HepG2 (cell line): ENCODE data around the gene CKAP2. TPM values are rescaled to one million over a fixed set of nuclear protein-coding genes. Genes with fewer than 3 reads are reported as not detected.
A peak's percentile ranks its signal among the peaks of the same experiment; 100 is the strongest.

ENCODE experiments used
- CSRNP2 ChIP-seq: sonication (generic); formaldehyde crosslinking; conservative IDR thresholded peaks from 2 replicates; pipeline ENCODE4 v1.8.0; 2022; ENCODE audit warnings: low read depth, missing genetic modification reagents
- ESRRA ChIP-seq: sonication (generic); formaldehyde crosslinking; IDR thresholded peaks from 2 replicates; pipeline ENCODE4 v1.5.1; 2020; ENCODE audit warnings: mild to moderate bottlenecking, low read depth, missing genetic modification reagents
- FOXO1 ChIP-seq: sonication (generic); formaldehyde crosslinking; IDR thresholded peaks from 2 replicates; pipeline ENCODE4 v1.4.0; 2020; ENCODE audit warnings: missing genetic modification reagents
- HOXA3 ChIP-seq: sonication (generic); formaldehyde crosslinking; IDR thresholded peaks from 2 replicates; pipeline ENCODE4 v1.5.0; 2020; ENCODE audit warnings: missing genetic modification reagents
- MXI1 ChIP-seq: IDR thresholded peaks from 3 replicates; pipeline ENCODE4 v1.6.1; 2012; ENCODE audit warnings: low read depth, low read length, inconsistent platforms, borderline replicate concordance
- MYC ChIP-seq: sonication (generic); formaldehyde crosslinking; IDR thresholded peaks from 2 replicates; pipeline ENCODE4 v1.9.0; 2021; ENCODE audit warnings: missing genetic modification reagents, borderline replicate concordance
- NR2F6 ChIP-seq, 2 experiments: IDR thresholded peaks; 2 replicates each; pipeline ENCODE4 v1.6.1; 2016; ENCODE audit warnings: antibody characterized with exemption in 1 of 2, mild to moderate bottlenecking in 1 of 2
- PHF8 ChIP-seq: sonication (generic); formaldehyde crosslinking; IDR thresholded peaks from 2 replicates; pipeline ENCODE4 v1.5.0; 2020; ENCODE audit warnings: missing genetic modification reagents
- SOX13 ChIP-seq, 3 experiments: fragments of 450-650 bp in 1 of 3; sonication (generic) in 1 of 3; formaldehyde crosslinking in 1 of 3; IDR thresholded peaks in 2 of 3; conservative IDR thresholded peaks in 1 of 3; 2 replicates each; pipeline versions ENCODE4 v1.5.0 to v1.6.1; 2016 to 2020; ENCODE audit warnings: antibody characterized with exemption in 1 of 3, mild to moderate bottlenecking in 1 of 3, missing compliant biosample characterization in 1 of 3, missing genetic modification reagents in 1 of 3, moderate library complexity in 1 of 3
- SOX6 ChIP-seq, 2 experiments: fragments of 450-650 bp in 1 of 2; sonication (generic) in 1 of 2; formaldehyde crosslinking in 1 of 2; IDR thresholded peaks; 2 replicates each; pipeline versions ENCODE4 v1.4.0 to v1.6.1; 2017 to 2020; ENCODE audit warnings: antibody characterized with exemption in 1 of 2, mild to moderate bottlenecking in 1 of 2, missing genetic modification reagents in 1 of 2
- SPEN ChIP-seq: sonication (generic); formaldehyde crosslinking; IDR thresholded peaks from 2 replicates; pipeline ENCODE4 v1.5.1; 2020; ENCODE audit warnings: low read depth, mild to moderate bottlenecking, missing genetic modification reagents
- ZNF326 ChIP-seq: sonication (generic); formaldehyde crosslinking; IDR thresholded peaks from 2 replicates; pipeline ENCODE4 v1.4.0; 2020; ENCODE audit warnings: missing genetic modification reagents, borderline replicate concordance
- ZNF782 ChIP-seq: sonication (generic); formaldehyde crosslinking; IDR thresholded peaks from 2 replicates; pipeline ENCODE4 v1.4.0; 2020; ENCODE audit warnings: missing genetic modification reagents, mild to moderate bottlenecking, borderline replicate concordance
- polyA plus RNA-seq, 8 experiments: library from polyadenylated mRNA; depleted of rRNA in 3 of 8; stranded (reverse) in 7 of 8; unstranded in 1 of 8; fragments of >200 nt; fragmentation: Illumina TruSeq in 4 of 8; extraction: Trizol in 4 of 8; gene quantifications; 2 replicates each; pipeline versions ENCODE4 v1.2.1 to v1.2.3, GENCODE V29; 2011 to 2016; ENCODE audit warnings: low read depth in 4 of 8, missing spikeins in 1 of 8, mixed read lengths in 1 of 8; ENCODE audit not compliant: insufficient read depth in 1 of 8
- total RNA-seq, 5 experiments: library from RNA; depleted of rRNA; stranded (reverse); fragments of >200 nt; fragmentation: Illumina TruSeq; extraction: Trizol; gene quantifications; 2 replicates each; pipeline ENCODE4 v1.2.3, GENCODE V29; 2016; ENCODE audit warnings: low read depth in 1 of 5
- TF ChIP-seq, protein P1 (sequence below): sonication (generic); formaldehyde crosslinking; conservative IDR thresholded peaks from 2 replicates; pipeline ENCODE4 v1.8.1; 2023; ENCODE audit warnings: missing genetic modification reagents
- TF ChIP-seq, protein P2 (sequence below): IDR thresholded peaks from 2 replicates; pipeline ENCODE4 v1.4.0; 2020; ENCODE audit warnings: mild to moderate bottlenecking, missing genetic modification reagents
- TF ChIP-seq, protein P3 (sequence below): sonication (generic); formaldehyde crosslinking; IDR thresholded peaks from 2 replicates; pipeline ENCODE4 v1.5.1; 2020; ENCODE audit warnings: missing genetic modification reagents, mild to moderate bottlenecking, borderline replicate concordance
- TF ChIP-seq, protein P4 (sequence below): sonication (generic); formaldehyde crosslinking; IDR thresholded peaks from 2 replicates; pipeline ENCODE4 v1.4.0; 2020; ENCODE audit warnings: missing genetic modification reagents

Gene CKAP2
- total and polyA plus RNA-seq, 2 of the 13 experiments (the other 11 are each of a cell fraction or from before 2014, with no cell fraction given), result 6.7 to 40.3 TPM

GRCh38 chr13:52454820-52455676, at the start of gene CKAP2 (continued):
- TF ChIP-seq, protein P1, sequence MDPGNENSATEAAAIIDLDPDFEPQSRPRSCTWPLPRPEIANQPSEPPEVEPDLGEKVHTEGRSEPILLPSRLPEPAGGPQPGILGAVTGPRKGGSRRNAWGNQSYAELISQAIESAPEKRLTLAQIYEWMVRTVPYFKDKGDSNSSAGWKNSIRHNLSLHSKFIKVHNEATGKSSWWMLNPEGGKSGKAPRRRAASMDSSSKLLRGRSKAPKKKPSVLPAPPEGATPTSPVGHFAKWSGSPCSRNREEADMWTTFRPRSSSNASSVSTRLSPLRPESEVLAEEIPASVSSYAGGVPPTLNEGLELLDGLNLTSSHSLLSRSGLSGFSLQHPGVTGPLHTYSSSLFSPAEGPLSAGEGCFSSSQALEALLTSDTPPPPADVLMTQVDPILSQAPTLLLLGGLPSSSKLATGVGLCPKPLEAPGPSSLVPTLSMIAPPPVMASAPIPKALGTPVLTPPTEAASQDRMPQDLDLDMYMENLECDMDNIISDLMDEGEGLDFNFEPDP (CRISPR knock-in tag), result no peak
- TF ChIP-seq, protein P2, sequence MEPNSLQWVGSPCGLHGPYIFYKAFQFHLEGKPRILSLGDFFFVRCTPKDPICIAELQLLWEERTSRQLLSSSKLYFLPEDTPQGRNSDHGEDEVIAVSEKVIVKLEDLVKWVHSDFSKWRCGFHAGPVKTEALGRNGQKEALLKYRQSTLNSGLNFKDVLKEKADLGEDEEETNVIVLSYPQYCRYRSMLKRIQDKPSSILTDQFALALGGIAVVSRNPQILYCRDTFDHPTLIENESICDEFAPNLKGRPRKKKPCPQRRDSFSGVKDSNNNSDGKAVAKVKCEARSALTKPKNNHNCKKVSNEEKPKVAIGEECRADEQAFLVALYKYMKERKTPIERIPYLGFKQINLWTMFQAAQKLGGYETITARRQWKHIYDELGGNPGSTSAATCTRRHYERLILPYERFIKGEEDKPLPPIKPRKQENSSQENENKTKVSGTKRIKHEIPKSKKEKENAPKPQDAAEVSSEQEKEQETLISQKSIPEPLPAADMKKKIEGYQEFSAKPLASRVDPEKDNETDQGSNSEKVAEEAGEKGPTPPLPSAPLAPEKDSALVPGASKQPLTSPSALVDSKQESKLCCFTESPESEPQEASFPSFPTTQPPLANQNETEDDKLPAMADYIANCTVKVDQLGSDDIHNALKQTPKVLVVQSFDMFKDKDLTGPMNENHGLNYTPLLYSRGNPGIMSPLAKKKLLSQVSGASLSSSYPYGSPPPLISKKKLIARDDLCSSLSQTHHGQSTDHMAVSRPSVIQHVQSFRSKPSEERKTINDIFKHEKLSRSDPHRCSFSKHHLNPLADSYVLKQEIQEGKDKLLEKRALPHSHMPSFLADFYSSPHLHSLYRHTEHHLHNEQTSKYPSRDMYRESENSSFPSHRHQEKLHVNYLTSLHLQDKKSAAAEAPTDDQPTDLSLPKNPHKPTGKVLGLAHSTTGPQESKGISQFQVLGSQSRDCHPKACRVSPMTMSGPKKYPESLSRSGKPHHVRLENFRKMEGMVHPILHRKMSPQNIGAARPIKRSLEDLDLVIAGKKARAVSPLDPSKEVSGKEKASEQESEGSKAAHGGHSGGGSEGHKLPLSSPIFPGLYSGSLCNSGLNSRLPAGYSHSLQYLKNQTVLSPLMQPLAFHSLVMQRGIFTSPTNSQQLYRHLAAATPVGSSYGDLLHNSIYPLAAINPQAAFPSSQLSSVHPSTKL (CRISPR knock-in tag), result 0 out of 2 replicates have a peak, but pooled peaks have one; percentile 31
- TF ChIP-seq CSRNP2 (CRISPR knock-in tag) (no peak), FOXO1 (CRISPR knock-in tag) (0 out of 2 replicates have a peak, but pooled peaks have one; percentile 7), SOX6 (IDR thresholded peaks at IDR 0.05) (no peak), SOX6 (CRISPR knock-in tag; IDR thresholded peaks at IDR 0.05) (peak; percentile 57), SOX13 (IDR thresholded peaks at IDR 0.05) (no peak), SOX13 (CRISPR knock-in tag; conservative IDR thresholded peaks at IDR 0.05 in 1 of 2, IDR thresholded peaks at IDR 0.05 in 1 of 2) (no peak), PHF8 (CRISPR knock-in tag) (peak; percentile 96), SPEN (0 out of 2 replicates have a peak, but pooled peaks have one; percentile 72), ZNF326 (CRISPR knock-in tag) (no peak), ZNF782 (CRISPR knock-in tag) (no peak), NR2F6 (IDR thresholded peaks at IDR 0.05) (no peak), NR2F6 (CRISPR knock-in tag; IDR thresholded peaks at IDR 0.05) (no peak), ESRRA (CRISPR knock-in tag) (no peak; the same call in 1 of the 2 replicates), HOXA3 (CRISPR knock-in tag) (peak; percentile 42), MYC (CRISPR knock-in tag) (peak; percentile 68; the same call in 1 of the 2 replicates), MXI1 (peak; percentile 62; the same call in 2 of the 3 replicates)
- TF ChIP-seq, protein P3, sequence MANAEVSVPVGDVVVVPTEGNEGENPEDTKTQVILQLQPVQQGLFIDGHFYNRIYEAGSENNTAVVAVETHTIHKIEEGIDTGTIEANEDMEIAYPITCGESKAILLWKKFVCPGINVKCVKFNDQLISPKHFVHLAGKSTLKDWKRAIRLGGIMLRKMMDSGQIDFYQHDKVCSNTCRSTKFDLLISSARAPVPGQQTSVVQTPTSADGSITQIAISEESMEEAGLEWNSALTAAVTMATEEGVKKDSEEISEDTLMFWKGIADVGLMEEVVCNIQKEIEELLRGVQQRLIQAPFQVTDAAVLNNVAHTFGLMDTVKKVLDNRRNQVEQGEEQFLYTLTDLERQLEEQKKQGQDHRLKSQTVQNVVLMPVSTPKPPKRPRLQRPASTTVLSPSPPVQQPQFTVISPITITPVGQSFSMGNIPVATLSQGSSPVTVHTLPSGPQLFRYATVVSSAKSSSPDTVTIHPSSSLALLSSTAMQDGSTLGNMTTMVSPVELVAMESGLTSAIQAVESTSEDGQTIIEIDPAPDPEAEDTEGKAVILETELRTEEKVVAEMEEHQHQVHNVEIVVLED (CRISPR knock-in tag), result peak; percentile 66; the same call in 1 of the 2 replicates
- TF ChIP-seq, protein P4, sequence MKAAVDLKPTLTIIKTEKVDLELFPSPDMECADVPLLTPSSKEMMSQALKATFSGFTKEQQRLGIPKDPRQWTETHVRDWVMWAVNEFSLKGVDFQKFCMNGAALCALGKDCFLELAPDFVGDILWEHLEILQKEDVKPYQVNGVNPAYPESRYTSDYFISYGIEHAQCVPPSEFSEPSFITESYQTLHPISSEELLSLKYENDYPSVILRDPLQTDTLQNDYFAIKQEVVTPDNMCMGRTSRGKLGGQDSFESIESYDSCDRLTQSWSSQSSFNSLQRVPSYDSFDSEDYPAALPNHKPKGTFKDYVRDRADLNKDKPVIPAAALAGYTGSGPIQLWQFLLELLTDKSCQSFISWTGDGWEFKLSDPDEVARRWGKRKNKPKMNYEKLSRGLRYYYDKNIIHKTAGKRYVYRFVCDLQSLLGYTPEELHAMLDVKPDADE (CRISPR knock-in tag), result no peak
